Kidney epithelial cell (primary cell): ENCODE data around the gene CALML3. TPM values are rescaled to one million over a fixed set of nuclear protein-coding genes. Genes with fewer than 3 reads are reported as not detected.

ENCODE experiments used
- DNase-seq: peaks from one replicate; pipeline ENCODE4 v3.0.0-alpha.2; 2010; ENCODE audit warnings: low read depth
- H3K27me3 ChIP-seq: 2 replicates; pipeline ENCODE4 v1.6.0; 2011; ENCODE audit warnings: low read length; ENCODE audit not compliant: control insufficient read depth, insufficient read depth
- H3K36me3 ChIP-seq: 2 replicates; pipeline ENCODE4 v1.5.1; 2011; ENCODE audit warnings: low read length; ENCODE audit not compliant: control insufficient read depth, insufficient read depth
- H3K4me3 ChIP-seq: 2 replicates; pipeline ENCODE4 v1.5.1; 2011; ENCODE audit warnings: low read depth, mild to moderate bottlenecking, control low read depth, low read length
- total RNA-seq: library from RNA; depleted of rRNA; stranded (reverse); fragments of >200 nt; gene quantifications from 2 replicates; pipeline ENCODE4 v1.2.3, GENCODE V29; 2015
- TF ChIP-seq, protein P1 (sequence below): IDR thresholded peaks from 2 replicates; pipeline ENCODE4 v1.5.1; 2011; ENCODE audit warnings: mild to moderate bottlenecking, moderate library complexity, low read length, control low read depth, inconsistent platforms; ENCODE audit not compliant: insufficient read depth, poor library complexity, severe bottlenecking

CALML3 gene
- total RNA-seq, 1 donor from 2014 or later: not detected

DNA sequence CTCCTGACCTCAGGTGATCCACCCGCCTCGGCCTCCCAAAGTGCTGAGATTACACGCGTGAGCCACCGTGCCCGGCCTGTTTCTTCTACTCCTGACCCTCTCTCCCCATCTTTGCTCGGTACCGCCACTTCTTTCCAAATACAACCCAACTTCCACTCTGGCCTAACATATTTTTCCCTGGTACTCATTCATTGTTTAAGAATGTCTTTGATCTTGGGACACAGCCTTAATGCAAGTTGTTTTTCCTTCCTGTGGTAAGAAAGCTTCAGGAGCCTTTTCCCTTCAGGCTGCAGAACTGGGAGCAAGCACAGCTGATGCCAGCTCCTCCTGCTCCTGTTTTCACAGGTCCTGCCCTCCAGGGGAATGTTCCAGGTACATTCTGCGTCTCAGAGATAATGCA lies 13.7 kb downstream of the CALML3 start:
- TF ChIP-seq, protein P1, sequence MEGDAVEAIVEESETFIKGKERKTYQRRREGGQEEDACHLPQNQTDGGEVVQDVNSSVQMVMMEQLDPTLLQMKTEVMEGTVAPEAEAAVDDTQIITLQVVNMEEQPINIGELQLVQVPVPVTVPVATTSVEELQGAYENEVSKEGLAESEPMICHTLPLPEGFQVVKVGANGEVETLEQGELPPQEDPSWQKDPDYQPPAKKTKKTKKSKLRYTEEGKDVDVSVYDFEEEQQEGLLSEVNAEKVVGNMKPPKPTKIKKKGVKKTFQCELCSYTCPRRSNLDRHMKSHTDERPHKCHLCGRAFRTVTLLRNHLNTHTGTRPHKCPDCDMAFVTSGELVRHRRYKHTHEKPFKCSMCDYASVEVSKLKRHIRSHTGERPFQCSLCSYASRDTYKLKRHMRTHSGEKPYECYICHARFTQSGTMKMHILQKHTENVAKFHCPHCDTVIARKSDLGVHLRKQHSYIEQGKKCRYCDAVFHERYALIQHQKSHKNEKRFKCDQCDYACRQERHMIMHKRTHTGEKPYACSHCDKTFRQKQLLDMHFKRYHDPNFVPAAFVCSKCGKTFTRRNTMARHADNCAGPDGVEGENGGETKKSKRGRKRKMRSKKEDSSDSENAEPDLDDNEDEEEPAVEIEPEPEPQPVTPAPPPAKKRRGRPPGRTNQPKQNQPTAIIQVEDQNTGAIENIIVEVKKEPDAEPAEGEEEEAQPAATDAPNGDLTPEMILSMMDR: no peak
- H3K27me3 ChIP-seq: no peaks in the 10 kb centered on the region
- DNase-seq: no peak
- no peak overlapping the region for H3K4me3 ChIP-seq
- no peaks in the 10 kb centered on the region for H3K36me3 ChIP-seq

DNA sequence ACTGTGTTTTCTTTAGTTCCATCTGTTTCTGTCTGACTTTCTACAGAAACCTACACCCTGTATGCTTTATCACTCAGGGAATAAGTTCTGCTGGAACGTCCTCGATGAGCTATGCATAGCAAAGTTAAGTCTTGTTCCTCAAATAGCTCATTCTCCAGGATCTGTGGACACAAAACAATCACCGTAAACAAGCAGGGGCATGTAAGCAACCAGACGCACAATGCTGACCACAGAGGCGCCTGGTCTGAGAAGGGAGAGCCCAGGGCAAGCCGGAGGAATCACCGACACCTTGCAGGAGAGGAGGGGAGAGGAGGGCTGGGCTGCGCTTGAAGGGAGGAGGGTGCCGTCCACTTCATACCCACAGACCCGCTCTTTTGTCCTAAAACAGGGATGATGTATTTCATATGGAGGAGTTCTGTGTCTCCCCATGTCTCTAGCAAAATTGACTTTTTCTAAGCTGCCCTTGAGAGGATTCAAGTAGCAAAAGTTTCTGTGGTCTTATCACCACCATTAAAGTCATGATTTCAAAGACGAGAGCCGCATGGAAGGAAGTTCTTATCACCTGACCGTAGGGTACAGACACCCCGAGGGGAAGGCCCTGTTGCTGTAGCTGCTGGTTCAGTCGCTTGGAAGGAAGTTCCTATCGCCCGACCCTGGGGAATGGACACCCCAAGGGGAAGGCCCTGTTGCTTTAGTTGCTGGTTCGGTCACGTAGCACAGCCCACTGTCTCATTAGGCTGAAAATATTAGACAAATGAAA lies 14.3 kb downstream of the CALML3 start:
- TF ChIP-seq, protein P1: no peak
- Histone ChIP-seq H3K36me3 (no peaks in the 10 kb centered on the region), H3K4me3 (no peak overlapping the region), H3K27me3 (no peaks in the 10 kb centered on the region)
- no peak for DNase-seq

DNA sequence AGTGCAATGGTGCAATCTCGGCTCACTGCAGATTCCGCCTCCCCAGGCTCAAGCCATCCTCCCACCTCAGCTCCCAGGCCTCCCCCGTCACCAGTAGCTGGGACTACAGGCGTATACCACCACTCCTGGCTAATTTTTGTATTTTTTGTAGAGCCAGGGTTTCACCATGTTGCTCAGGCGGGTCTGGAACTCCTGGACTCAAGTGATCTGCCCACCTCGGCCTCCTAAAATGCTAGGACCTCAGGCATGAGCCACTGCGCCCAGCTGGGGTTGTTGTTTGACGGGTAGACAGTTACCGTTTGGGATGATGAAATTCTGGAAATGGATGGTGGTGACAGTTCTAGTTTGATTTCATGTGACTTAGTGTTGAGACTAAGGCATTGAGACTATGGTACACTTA lies 15.3 kb downstream of the CALML3 start:
- TF ChIP-seq, protein P1: no peak
- no peak overlapping the region for H3K4me3 ChIP-seq

DNA sequence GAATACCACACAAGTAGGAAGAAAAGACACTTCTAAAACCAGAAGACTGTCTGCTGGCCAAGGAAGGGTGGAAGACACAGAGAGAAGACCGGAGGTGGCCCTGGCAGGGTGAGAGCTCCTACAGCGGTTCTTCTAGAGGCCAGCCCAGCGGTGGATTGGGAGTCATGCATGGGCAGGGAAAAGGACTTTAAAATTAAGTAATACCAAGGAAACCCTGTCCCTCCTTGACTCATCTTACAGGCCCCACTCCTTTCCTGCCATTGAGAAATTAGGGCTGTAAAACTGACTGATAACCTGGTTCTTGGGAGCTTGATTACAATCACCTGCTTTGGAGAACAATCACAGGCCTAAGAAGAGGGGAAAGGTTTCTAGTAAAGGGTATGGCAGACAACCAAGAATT lies 16.1 kb downstream of the CALML3 start:
- H3K4me3 ChIP-seq: no peak overlapping the region
- DNase-seq: no peak
- H3K36me3 ChIP-seq: no peaks in the 10 kb centered on the region

More for the DNA sequence above, 15.3 kb downstream of the CALML3 start:
- no peak for DNase-seq
- no peaks in the 10 kb centered on the region for H3K27me3 ChIP-seq
- no peaks in the 10 kb centered on the region for H3K36me3 ChIP-seq

DNA sequence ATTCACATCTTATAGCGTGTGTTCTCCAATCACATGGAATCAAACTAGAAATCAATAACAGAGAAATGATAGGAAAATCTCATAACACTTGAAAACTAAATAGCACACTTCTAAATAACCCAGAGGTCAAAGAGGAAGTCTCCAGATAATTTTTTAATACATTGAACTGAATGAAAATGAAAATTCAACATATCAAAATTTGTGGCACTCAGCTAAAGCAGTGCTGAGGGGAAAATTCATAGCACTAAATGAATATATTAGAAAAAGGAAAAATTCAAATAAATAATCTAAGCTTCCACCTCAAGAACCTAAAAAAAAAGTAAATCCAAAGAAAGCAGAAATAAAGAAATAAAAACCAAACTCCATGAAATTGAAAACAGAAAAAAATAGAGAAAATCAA lies 17.3 kb downstream of the CALML3 start:
- no peak overlapping the region for H3K4me3 ChIP-seq
- no peak for DNase-seq
- TF ChIP-seq, protein P1: no peak
- H3K27me3 ChIP-seq: no peaks in the 10 kb centered on the region
- H3K36me3 ChIP-seq: no peaks in the 10 kb centered on the region

More for the DNA sequence above, 16.1 kb downstream of the CALML3 start:
- no peaks in the 10 kb centered on the region for H3K27me3 ChIP-seq
- TF ChIP-seq, protein P1: no peak

DNA sequence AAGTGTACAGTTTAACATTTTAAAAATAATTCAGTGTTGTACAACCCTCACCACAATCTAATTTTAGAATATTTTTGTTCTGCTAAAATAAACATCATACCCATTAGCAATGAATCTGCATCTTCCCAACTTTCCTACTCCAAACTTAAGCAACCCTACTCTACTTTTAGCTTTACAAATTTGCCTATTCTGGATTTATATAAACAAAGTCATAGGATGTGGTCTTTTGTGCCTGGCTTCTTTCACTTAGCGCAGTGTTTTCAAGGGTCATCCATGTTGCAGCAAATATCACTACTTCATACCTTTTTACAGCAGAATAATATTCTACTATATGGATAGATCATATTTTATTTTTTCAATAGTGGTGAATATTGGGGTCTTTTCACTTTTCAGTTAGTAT lies 18.9 kb downstream of the CALML3 start:
- no peak for DNase-seq
- Histone ChIP-seq H3K36me3 (no peaks in the 10 kb centered on the region), H3K4me3 (no peak overlapping the region), H3K27me3 (no peaks in the 10 kb centered on the region)
- TF ChIP-seq, protein P1: no peak
